Renal cortical epithelial cell (primary cell): Measurements from ENCODE around the gene YAP1. TPM values are rescaled to one million over a fixed set of nuclear protein-coding genes. Genes with fewer than 3 reads are reported as not detected.

Experiments used
- DNase-seq: peaks from one replicate; pipeline ENCODE4 v3.0.0-alpha.2; 2011; ENCODE audit warnings: low read depth
- total RNA-seq: library from RNA; depleted of rRNA; stranded (reverse); fragments of >200 nt; gene quantifications from 2 replicates; pipeline ENCODE4 v1.2.3, GENCODE V29; 2014

Gene YAP1
- total RNA-seq, 1 donor from 2014 or later = 219 TPM

- DNase-seq = no peak
Observed at GRCh38 chr11:102116453-102117205, 6.4 kb downstream of the YAP1 start.

- DNase-seq = no peak
Observed at GRCh38 chr11:102117472-102118113, 7.3 kb downstream of the YAP1 start.

- no peak for DNase-seq
Observed at GRCh38 chr11:102118937-102119336, 8.7 kb downstream of the YAP1 start.

GRCh38 chr11:102119997-102120396 lies 9.8 kb downstream of the YAP1 start:
- peak; percentile 72 for DNase-seq

- DNase-seq = no peak
Observed at GRCh38 chr11:102120437-102120973, 10.3 kb downstream of the YAP1 start.

GRCh38 chr11:102121329-102121728 lies 11.1 kb downstream of the YAP1 start:
- DNase-seq = no peak

GRCh38 chr11:102134597-102134996 lies 24.4 kb downstream of the YAP1 start:
- DNase-seq = no peak

- no peak for DNase-seq
Observed at GRCh38 chr11:102135256-102135655, 25.0 kb downstream of the YAP1 start.

GRCh38 chr11:102138223-102138622 lies 28.0 kb downstream of the YAP1 start:
- no peak for DNase-seq

- peak; percentile 74 for DNase-seq
Observed at GRCh38 chr11:102138670-102139069, 28.4 kb downstream of the YAP1 start.

GRCh38 chr11:102139081-102139498 lies 28.8 kb downstream of the YAP1 start:
- DNase-seq = peak; percentile 63

- no peak for DNase-seq
Observed at GRCh38 chr11:102142333-102142732, 32.1 kb downstream of the YAP1 start.

- no peak for DNase-seq
Observed at GRCh38 chr11:102143867-102144266, 33.6 kb downstream of the YAP1 start.

- peak; percentile 54 for DNase-seq
Observed at GRCh38 chr11:102144357-102145355, 34.4 kb downstream of the YAP1 start.

GRCh38 chr11:102147015-102147414 lies 36.8 kb downstream of the YAP1 start:
- no peak for DNase-seq

GRCh38 chr11:102147632-102148031 lies 37.4 kb downstream of the YAP1 start:
- DNase-seq = no peak

GRCh38 chr11:102148059-102148458 lies 37.8 kb downstream of the YAP1 start:
- DNase-seq = no peak

- DNase-seq = no peak
Observed at GRCh38 chr11:102151784-102152525, 41.7 kb downstream of the YAP1 start.

GRCh38 chr11:102153082-102153481 lies 42.8 kb downstream of the YAP1 start:
- no peak for DNase-seq

GRCh38 chr11:102154806-102155205 lies 44.6 kb downstream of the YAP1 start:
- DNase-seq = no peak

GRCh38 chr11:102155676-102156075 lies 45.4 kb downstream of the YAP1 start:
- DNase-seq = peak; percentile 43
